ENCODE data around the gene PLXNA3.

Gene PLXNA3

DNA sequence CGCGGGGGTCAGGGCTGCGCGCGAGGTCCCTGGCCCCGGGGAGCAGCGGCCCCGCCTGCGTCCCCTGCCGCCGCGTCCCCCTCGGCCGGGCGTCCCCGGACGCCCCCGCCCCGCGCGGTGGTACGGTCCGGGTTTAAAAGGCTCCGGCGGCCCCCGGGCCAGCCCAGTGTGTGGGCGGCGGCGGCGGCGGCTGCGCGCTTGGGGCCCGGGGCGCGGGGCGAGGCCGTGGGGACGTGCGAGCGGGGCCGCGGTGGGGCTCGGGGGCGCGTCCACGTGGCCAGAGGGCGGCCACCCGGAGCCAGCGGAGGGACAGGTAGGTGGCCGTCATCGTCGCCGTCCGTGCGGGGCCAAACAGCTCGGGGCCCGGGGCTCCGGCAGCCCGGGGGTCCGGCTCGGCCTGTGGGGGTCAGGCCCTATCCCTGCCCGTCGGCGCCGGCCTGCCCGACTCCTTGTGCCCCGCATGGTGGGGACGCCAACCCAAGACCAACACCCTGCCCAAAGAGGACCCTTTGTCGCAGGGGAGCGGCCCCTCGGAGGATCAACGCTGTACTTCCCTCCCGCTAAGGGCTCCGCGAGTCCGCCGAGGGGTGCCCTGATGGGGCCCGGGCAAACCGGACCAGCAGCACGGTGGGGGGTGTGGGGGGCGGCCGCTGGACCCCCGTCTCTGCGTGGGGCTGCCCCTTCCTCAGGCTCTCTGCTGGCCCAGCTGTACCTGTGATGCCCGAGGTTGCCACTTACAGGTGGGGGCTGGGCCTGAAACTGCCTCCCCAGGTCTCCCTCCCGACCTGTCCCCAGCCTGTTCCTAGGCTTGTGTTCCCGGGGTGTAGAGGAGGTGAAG is at the start of gene PLXNA3:
Gene PLXNA3 (plus strand): TSS at position 166 of the 838 bp plus-strand sequence. CDS start 1,903 bp downstream, outside the sequence.
- no peak for DNase-seq (ENCODE audit: low read depth)
- in situ Hi-C loops (cut with HindIII; ENCODE audit: low sequenced_read_pairs) = no loop called here

DNA sequence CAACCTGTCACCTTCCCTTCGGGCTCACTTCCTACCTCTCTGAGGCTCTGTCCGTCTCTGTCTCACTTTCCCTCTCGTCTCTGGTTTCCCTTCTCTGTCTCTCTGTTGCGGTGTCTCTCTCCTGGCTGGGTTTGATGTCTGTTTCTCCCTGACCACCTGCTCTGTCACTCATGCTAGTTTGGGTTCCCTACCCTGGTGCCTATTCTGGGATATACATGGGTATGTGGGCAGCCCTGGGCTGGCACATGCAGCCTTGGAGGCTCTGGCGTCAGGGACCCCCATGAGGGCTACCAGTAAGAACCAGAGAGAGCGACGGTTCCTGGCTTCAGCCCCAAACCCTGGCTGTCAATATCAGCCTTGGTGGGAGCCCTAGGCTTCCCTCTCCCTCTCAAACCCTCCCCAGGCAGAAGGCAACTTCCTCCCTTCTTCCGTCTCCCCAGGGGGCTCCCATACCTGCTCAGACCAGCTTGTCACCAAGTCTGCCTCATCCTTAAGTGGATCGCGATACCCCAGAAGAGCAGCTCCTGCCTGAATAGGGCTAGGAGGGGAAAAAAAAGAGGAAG is 49.3 kb upstream of the PLXNA3 start:
- no peak for DNase-seq (ENCODE audit: low read depth)
- peak overlapping the region; percentile 45 for H3K4me3 ChIP-seq (ENCODE audit: low read depth, low read length)
- no peak for TF ChIP-seq CTCF (IDR thresholded peaks at IDR 0.05; ENCODE audit: low read depth, low read length, missing control alignments)
- in situ Hi-C loops (cut with HindIII; ENCODE audit: low sequenced_read_pairs) = no loop called here

More for the DNA sequence above, at the start of gene PLXNA3:
- peak within 1 kb of the TSS; percentile 69 for H3K4me3 ChIP-seq (ENCODE audit: low read depth, low read length)
- TF ChIP-seq CTCF (IDR thresholded peaks at IDR 0.05; ENCODE audit: low read depth, low read length, missing control alignments) = no peak

GRCh38 chrX:154409222-154409871 is 48.7 kb upstream of the PLXNA3 start, which contains the start of gene DNASE1L1:
Gene DNASE1L1 (minus strand): TSS chrX:154409254. CDS start chrX:154405568, 3,686 bp downstream.
- in situ Hi-C loops (cut with HindIII; ENCODE audit: low sequenced_read_pairs) = no loop called here
- TF ChIP-seq CTCF (IDR thresholded peaks at IDR 0.05; ENCODE audit: low read depth, low read length, missing control alignments) = no peak
- H3K4me3 ChIP-seq (ENCODE audit: low read depth, low read length) = peak within 1 kb of the TSS; percentile 45
- peak; percentile 62 for DNase-seq (ENCODE audit: low read depth)

DNA sequence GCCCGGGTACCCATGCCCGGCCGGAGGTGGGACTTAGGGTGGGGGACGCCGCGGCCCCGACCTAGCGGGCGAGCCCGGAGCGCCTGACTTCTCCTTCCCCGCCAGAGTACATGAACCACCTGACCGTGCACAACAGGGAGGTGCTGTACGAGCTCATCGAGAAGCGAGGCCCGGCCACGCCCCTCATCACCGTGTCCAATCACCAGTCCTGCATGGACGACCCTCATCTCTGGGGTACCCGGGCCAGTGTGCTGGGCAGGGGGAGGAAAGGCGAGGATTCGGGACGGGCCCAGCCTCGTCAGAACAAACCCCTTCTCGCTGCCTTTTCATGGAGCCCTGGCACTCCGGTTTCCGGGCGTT is 46.1 kb upstream of the PLXNA3 start:
- no peak for TF ChIP-seq CTCF (IDR thresholded peaks at IDR 0.05; ENCODE audit: low read depth, low read length, missing control alignments)
- H3K4me3 ChIP-seq (ENCODE audit: low read depth, low read length) = peak overlapping the region; percentile 59
- DNase-seq (ENCODE audit: low read depth) = no peak
- in situ Hi-C loops (cut with HindIII; ENCODE audit: low sequenced_read_pairs) = no loop called here

DNA sequence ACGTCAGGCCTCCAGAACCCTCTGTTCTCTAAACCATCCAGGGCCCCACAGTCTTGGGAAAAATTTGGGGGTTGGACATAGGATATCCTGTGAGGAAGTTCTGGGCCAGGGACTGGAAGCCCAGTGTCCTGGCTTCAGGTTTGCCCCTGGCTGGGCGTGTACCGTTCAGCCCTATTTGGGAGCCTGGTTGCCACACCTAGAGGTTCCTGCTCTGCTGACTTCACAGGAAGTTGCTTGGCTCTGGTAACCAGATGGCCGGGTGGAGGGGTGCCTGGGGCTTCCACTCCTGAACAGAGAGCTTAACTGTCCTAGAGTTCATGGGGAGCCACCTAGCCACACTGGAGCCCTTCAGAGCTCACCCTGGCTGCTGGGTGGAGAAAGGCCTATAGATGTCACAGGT is 45.6 kb upstream of the PLXNA3 start:
- H3K4me3 ChIP-seq (ENCODE audit: low read depth, low read length) = peak overlapping the region; percentile 59
- no peak for TF ChIP-seq CTCF (IDR thresholded peaks at IDR 0.05; ENCODE audit: low read depth, low read length, missing control alignments)
- no peak for DNase-seq (ENCODE audit: low read depth)
- in situ Hi-C loops (cut with HindIII; ENCODE audit: low sequenced_read_pairs) = no loop called here

- no peak for TF ChIP-seq CTCF (IDR thresholded peaks at IDR 0.05; ENCODE audit: low read depth, low read length, missing control alignments)
- DNase-seq (ENCODE audit: low read depth) = no peak
- no peak overlapping the region for H3K4me3 ChIP-seq (ENCODE audit: low read depth, low read length)
- in situ Hi-C loops (cut with HindIII; ENCODE audit: low sequenced_read_pairs) = no loop called here
These were observed 44.9 kb upstream of the PLXNA3 start for GRCh38 chrX:154413142-154413541.
